Coronary artery (tissue), 2 donors: ENCODE measurements around the gene SPSB1.

ENCODE experiments used
- DNase-seq: peaks from one replicate; pipeline ENCODE4 v3.0.0-alpha.2; 2017; ENCODE audit warnings: low spot score
- H3K27ac ChIP-seq, 2 donors: fragments of 200-600 bp; sonication (generic); one replicate each; pipeline ENCODE4 v1.5.1; 2016 to 2019
- H3K4me3 ChIP-seq: fragments of 200-600 bp; sonication (generic); 2 replicates; pipeline ENCODE4 v1.5.1; 2016; ENCODE audit warnings: mild to moderate bottlenecking, moderate library complexity
- CTCF ChIP-seq: fragments of 200-600 bp; sonication (generic); IDR thresholded peaks from one replicate; pipeline ENCODE4 v1.5.1; 2019; ENCODE audit warnings: antibody characterized with exemption

SPSB1 gene

GRCh38 chr1:9389968-9390367, 97.3 kb downstream of the SPSB1 start:
- no peak for TF ChIP-seq CTCF
- H3K4me3 ChIP-seq = no peak overlapping the region
- no peak overlapping the region for H3K27ac ChIP-seq
- DNase-seq = no peak

- no peak for TF ChIP-seq CTCF
- no peak overlapping the region for H3K27ac ChIP-seq
- no peak for DNase-seq
- no peak overlapping the region for H3K4me3 ChIP-seq
Observed at GRCh38 chr1:9391620-9392019, 98.9 kb downstream of the SPSB1 start.

GRCh38 chr1:9394010-9394409, 101.3 kb downstream of the SPSB1 start:
- TF ChIP-seq CTCF = no peak

GRCh38 chr1:9395018-9395417, 102.3 kb downstream of the SPSB1 start:
- Histone ChIP-seq H3K27ac (no peak overlapping the region), H3K4me3 (no peak overlapping the region)
- no peak for TF ChIP-seq CTCF
- no peak for DNase-seq

More at GRCh38 chr1:9394010-9394409, 101.3 kb downstream of the SPSB1 start:
- H3K27ac ChIP-seq = no peak overlapping the region
- no peak overlapping the region for H3K4me3 ChIP-seq
- no peak for DNase-seq

GRCh38 chr1:9397047-9397446, 104.4 kb downstream of the SPSB1 start:
- no peak for TF ChIP-seq CTCF
- Histone ChIP-seq H3K4me3 (no peak overlapping the region), H3K27ac (peak overlapping the region; percentile 12 to 86)
- no peak for DNase-seq

- no peak for DNase-seq
- no peak for TF ChIP-seq CTCF
- Histone ChIP-seq H3K4me3 (no peak overlapping the region), H3K27ac (peak overlapping the region; percentile 45 to 86)
Observed at GRCh38 chr1:9397997-9398526, 105.4 kb downstream of the SPSB1 start.

- DNase-seq = peak; percentile 88
- H3K27ac ChIP-seq = peak overlapping the region; percentile 65 to 86
- TF ChIP-seq CTCF = no peak
- H3K4me3 ChIP-seq = no peak overlapping the region
Observed at GRCh38 chr1:9399510-9400424, 107.1 kb downstream of the SPSB1 start.
